DOHH2 (cell line): ENCODE data around the gene PACS2.
A peak's percentile ranks its signal among the peaks of the same experiment; 100 is the strongest.

ENCODE experiments used
- H3F3A ChIP-seq: fragments of 200-600 bp; sonication (generic), shearing (Covaris generic); 2 replicates; pipeline ENCODE4 v1.6.0; 2016; ENCODE audit warnings: antibody characterized with exemption, mild to moderate bottlenecking; ENCODE audit not compliant: control insufficient read depth, insufficient read depth
- H3K27ac ChIP-seq: fragments of 200-600 bp; sonication (generic); 2 replicates; pipeline ENCODE4 v1.5.1; 2014; ENCODE audit warnings: low read depth, mild to moderate bottlenecking, low read length, moderate library complexity
- H3K27me3 ChIP-seq: fragments of 200-600 bp; sonication (generic); 2 replicates; pipeline ENCODE4 v1.6.1; 2014; ENCODE audit warnings: mild to moderate bottlenecking, low read length, mixed read lengths; ENCODE audit not compliant: control insufficient read depth
- H3K36me3 ChIP-seq: fragments of 200-600 bp; sonication (generic); 2 replicates; pipeline ENCODE4 v1.6.1; 2014; ENCODE audit warnings: mild to moderate bottlenecking, low read length, moderate library complexity, mixed read lengths; ENCODE audit not compliant: control insufficient read depth
- H3K4me1 ChIP-seq: fragments of 200-600 bp; sonication (generic); 2 replicates; pipeline ENCODE4 v1.6.1; 2014; ENCODE audit warnings: mild to moderate bottlenecking, low read length, mixed read lengths; ENCODE audit not compliant: control insufficient read depth
- H3K4me2 ChIP-seq: fragments of 200-600 bp; sonication (generic); 2 replicates; pipeline ENCODE4 v1.6.0; 2014; ENCODE audit warnings: mild to moderate bottlenecking, low read length, moderate library complexity
- H3K4me3 ChIP-seq: fragments of 200-600 bp; sonication (generic); 2 replicates; pipeline ENCODE4 v1.5.1; 2014; ENCODE audit warnings: mild to moderate bottlenecking, low read length, mixed read lengths
- H3K79me2 ChIP-seq: fragments of 200-600 bp; sonication (generic); 2 replicates; pipeline ENCODE4 v1.6.1; 2014; ENCODE audit warnings: mild to moderate bottlenecking, low read length, mixed read lengths; ENCODE audit not compliant: control insufficient read depth
- H3K9me2 ChIP-seq: fragments of 200-600 bp; sonication (generic); replicated peaks from 2 replicates; pipeline ENCODE4 v1.6.1; 2014; ENCODE audit warnings: mild to moderate bottlenecking, low read length, mixed read lengths; ENCODE audit not compliant: control insufficient read depth
- H3K9me3 ChIP-seq: fragments of 200-600 bp; sonication (generic); 2 replicates; pipeline ENCODE4 v1.6.1; 2014; ENCODE audit warnings: antibody characterized with exemption, low read length, mixed read lengths; ENCODE audit not compliant: control insufficient read depth, insufficient read depth
- H4K20me1 ChIP-seq: fragments of 200-600 bp; sonication (generic); 2 replicates; pipeline ENCODE4 v1.6.0; 2014; ENCODE audit warnings: low read depth, mild to moderate bottlenecking, antibody characterized with exemption, low read length, moderate library complexity; ENCODE audit not compliant: control insufficient read depth, insufficient read depth
- CTCF ChIP-seq: fragments of 200-600 bp; sonication (generic); IDR thresholded peaks from one replicate; pipeline ENCODE4 v1.5.1; 2014; ENCODE audit warnings: antibody characterized with exemption, mild to moderate bottlenecking, low read depth, low read length; ENCODE audit not compliant: poor library complexity, severe bottlenecking
- EZH2phosphoT487 ChIP-seq: fragments of 200-600 bp; sonication (generic); IDR thresholded peaks from 2 replicates; pipeline ENCODE4 v1.6.1; 2017; ENCODE audit warnings: borderline replicate concordance, mild to moderate bottlenecking, antibody characterized with exemption, low read length, moderate library complexity, mixed read lengths

Gene PACS2

GRCh38 chr14:105420974-105421674 is 106.6 kb downstream of the PACS2 start:
- Histone ChIP-seq H3K9me3 (no peaks in the 10 kb centered on the region), H3K4me1 (peaks cover 27% of the 10 kb centered on the region), H3K4me2 (peak overlapping the region; percentile 94), H3K36me3 (peaks cover 44% of the 10 kb centered on the region), H4K20me1 (peaks cover 12% of the 10 kb centered on the region; the same call in 1 of the 2 replicates), H3K27me3 (peaks cover 6% of the 10 kb centered on the region; the same call in 1 of the 2 replicates), H3K9me2 (no peaks in the 10 kb centered on the region), H3K79me2 (peaks cover 64% of the 10 kb centered on the region), H3F3A (no peaks in the 10 kb centered on the region), H3K27ac (peak overlapping the region; percentile 2), H3K4me3 (peak overlapping the region; percentile 77)
- no peak for TF ChIP-seq EZH2phosphoT487
- TF ChIP-seq CTCF = no peak

- H3K9me2 ChIP-seq = no peaks in the 10 kb centered on the region
- H3K79me2 ChIP-seq = peaks cover 72% of the 10 kb centered on the region
- TF ChIP-seq EZH2phosphoT487 (no peak), CTCF (no peak)
- no peaks in the 10 kb centered on the region for H3F3A ChIP-seq
- H3K36me3 ChIP-seq = peaks cover 52% of the 10 kb centered on the region
- H3K27ac ChIP-seq = no peak overlapping the region
- H3K4me3 ChIP-seq = peak overlapping the region; percentile 77
- peaks cover 6% of the 10 kb centered on the region; the same call in 1 of the 2 replicates for H3K27me3 ChIP-seq
- peaks cover 12% of the 10 kb centered on the region; the same call in 1 of the 2 replicates for H4K20me1 ChIP-seq
- peak overlapping the region; percentile 94 for H3K4me2 ChIP-seq
- no peaks in the 10 kb centered on the region for H3K9me3 ChIP-seq
- H3K4me1 ChIP-seq = peaks cover 27% of the 10 kb centered on the region
Observed at GRCh38 chr14:105421723-105422615, 107.4 kb downstream of the PACS2 start.

GRCh38 chr14:105422695-105423487 is 108.3 kb downstream of the PACS2 start:
- H3K79me2 ChIP-seq = peaks cover 82% of the 10 kb centered on the region
- peaks cover 56% of the 10 kb centered on the region for H3K36me3 ChIP-seq
- H3K9me3 ChIP-seq = no peaks in the 10 kb centered on the region
- peaks cover 12% of the 10 kb centered on the region; the same call in 1 of the 2 replicates for H4K20me1 ChIP-seq
- H3F3A ChIP-seq = no peaks in the 10 kb centered on the region
- peaks cover 27% of the 10 kb centered on the region for H3K4me1 ChIP-seq
- H3K9me2 ChIP-seq = no peaks in the 10 kb centered on the region
- TF ChIP-seq EZH2phosphoT487 (no peak), CTCF (no peak)
- H3K4me2 ChIP-seq = peak overlapping the region; percentile 94
- no peak overlapping the region for H3K27ac ChIP-seq
- peaks cover 6% of the 10 kb centered on the region; the same call in 1 of the 2 replicates for H3K27me3 ChIP-seq
- peak overlapping the region; percentile 77; the same call in 1 of the 2 replicates for H3K4me3 ChIP-seq
